ENCODE measurements around the gene MSGN1.

MSGN1 gene

GRCh38 chr2:17850151-17850550 is 33.9 kb downstream of the MSGN1 start:
- DNase-seq = no peak

DNA sequence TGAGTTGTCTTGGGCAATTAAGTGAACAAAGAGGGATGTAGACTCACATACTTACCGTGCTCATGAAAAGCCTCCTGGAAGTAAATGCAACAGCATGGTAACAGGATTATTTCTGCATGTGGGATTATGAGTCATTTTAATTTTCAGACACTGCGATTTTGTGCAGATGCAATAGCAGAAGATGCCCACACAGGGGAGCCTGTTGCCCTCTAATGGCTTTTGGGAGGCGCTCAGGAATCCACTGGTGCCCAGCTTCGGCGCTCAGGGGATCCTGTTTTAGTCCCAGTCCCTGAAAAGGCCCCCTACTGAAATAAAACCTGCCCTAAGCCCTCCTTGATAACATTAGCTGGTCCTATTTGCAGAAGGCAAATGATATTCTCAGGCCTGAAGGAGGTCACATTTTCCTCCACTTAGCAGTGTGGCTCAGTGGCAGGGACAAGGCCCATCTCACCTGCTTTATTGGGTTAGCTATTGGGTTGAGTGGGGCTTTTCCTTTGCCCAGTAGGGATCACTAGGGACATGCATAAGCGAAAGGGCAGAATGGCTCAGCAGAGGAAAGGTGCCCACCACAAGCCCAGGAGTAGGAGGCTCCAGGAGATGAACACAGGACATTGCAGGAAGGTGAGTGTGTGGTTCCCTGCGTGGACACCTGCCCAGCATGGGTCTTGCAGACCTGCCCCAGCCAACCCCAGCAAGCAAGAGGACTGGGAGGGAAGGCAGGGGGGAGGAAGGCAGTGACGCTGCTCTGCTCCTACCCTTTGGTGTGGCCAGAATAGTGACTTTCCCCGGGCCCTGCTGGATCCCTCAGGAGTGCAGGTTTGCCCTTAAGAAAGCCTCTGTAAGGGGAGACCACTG is 35.7 kb downstream of the MSGN1 start:
- DNase-seq = no peak

GRCh38 chr2:17853799-17854198 is 37.5 kb downstream of the MSGN1 start:
- DNase-seq = no peak

DNA sequence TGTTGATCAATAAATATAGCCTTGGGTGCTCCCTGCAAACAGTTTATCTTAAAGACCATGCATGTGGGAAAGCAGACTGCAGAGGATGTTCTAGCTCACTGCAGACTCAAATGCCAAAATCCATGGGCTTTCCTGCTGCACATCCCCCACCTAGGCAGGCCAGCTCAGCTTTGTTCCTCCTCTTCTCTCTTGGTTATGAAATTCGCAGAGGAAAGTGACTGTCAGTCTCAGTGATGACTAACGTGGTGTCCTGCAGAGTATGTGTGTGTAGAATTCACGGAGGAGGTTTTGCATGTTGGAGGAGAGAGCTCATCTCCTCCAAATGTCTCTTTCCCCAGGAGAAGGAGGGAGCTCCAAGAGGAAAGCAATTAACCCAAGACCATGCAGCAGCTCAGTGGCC is 40.8 kb downstream of the MSGN1 start:
- no peak for DNase-seq

DNA sequence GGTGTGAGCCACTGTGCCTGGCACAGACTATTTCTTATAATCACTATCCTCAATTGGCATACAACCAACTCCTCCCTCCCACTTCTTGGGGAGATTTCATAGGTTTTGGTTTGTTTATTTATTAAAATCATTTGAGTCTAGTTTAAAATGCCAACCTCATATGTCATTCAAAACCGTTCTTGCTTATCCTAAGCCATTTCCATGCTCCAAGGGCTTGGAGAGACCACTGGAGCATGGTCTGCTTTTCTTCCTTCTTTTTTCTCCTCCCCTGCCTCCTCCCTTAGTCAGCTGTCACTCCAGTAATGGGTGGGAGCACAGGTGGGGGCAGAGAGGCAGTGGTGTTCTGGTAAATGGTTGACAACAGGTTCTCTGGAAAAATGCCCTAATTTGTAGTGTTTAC is 41.8 kb downstream of the MSGN1 start:
- DNase-seq = no peak

DNA sequence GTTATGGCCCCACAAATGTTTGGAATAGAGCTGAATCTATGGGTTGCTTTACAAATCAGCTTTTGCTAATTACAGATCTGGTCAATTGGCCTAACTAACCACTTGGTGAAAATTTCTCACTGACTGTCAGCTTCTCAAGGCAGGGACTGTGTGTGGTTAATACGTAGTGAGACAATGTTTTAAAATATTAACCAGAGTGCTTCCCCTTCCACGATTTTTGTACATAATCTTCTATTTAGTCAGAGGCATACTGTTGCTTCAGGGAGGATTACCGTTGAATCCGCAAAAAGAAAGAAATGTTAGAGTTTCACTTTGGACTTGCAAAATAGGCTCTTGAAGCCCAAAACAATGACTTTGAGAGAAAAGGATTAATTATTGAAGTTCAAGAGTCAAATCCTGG is 47.3 kb downstream of the MSGN1 start:
- no peak for DNase-seq

- no peak for DNase-seq
These were observed 48.4 kb downstream of the MSGN1 start for GRCh38 chr2:17864676-17865075.

- DNase-seq = no peak
These were observed 50.9 kb downstream of the MSGN1 start for GRCh38 chr2:17867133-17867532.
